PC-3 (cell line): Measurements from ENCODE around the gene TRAK1. TPM values are rescaled to one million over a fixed set of nuclear protein-coding genes. Genes with fewer than 3 reads are reported as not detected.

Experiments
- ATAC-seq: fragments of 200-7000 bp; cut with Tn5 transposase; 2 replicates; pipeline ENCODE4 v1.9.1; 2020; ENCODE audit warnings: mild to moderate bottlenecking, moderate library complexity
- BruUV-seq: library from RNA; stranded (reverse); fragments of 400-500 nt; replicated peaks from 2 replicates; lab custom pipeline; 2021; lab: Mats Ljungman, UMichigan
- CTCF ChIA-PET: fragments of 300-600 bp; sonication (Branson Sonifier 250); formaldehyde crosslinking; loops from one replicate; lab custom pipeline; 2022; ENCODE audit warnings: antibody characterized with exemption; lab: Charles Lee
- POLR2A ChIA-PET: fragments of 300-600 bp; sonication (Branson Sonifier 250); formaldehyde crosslinking; loops from one replicate; lab custom pipeline; 2022; ENCODE audit warnings: antibody characterized with exemption; ENCODE audit not compliant: unreplicated experiment; lab: Charles Lee
- DNase-seq: peaks from one replicate; pipeline ENCODE4 v3.0.0-alpha.2; 2015
- H2AFZ ChIP-seq: fragments of 300-600 bp; sonication (generic); 2 replicates; pipeline ENCODE4 v1.6.0; 2016; ENCODE audit warnings: antibody characterized with exemption, low read length
- H3F3A ChIP-seq: fragments of 300-600 bp; sonication (generic); one replicate; pipeline ENCODE4 v1.6.0; 2017; ENCODE audit warnings: antibody characterized with exemption, low read length, control low read depth, mild to moderate bottlenecking; ENCODE audit not compliant: unreplicated experiment
- H3K27ac ChIP-seq: fragments of 300-600 bp; sonication (generic); 2 replicates; pipeline ENCODE4 v1.5.1; 2016; ENCODE audit warnings: mild to moderate bottlenecking, low read length
- H3K27me3 ChIP-seq: fragments of 300-600 bp; sonication (generic); 2 replicates; pipeline ENCODE4 v1.6.1; 2016; ENCODE audit warnings: low read length, mixed read lengths
- H3K36me3 ChIP-seq: fragments of 300-600 bp; sonication (generic); 2 replicates; pipeline ENCODE4 v1.6.1; 2016; ENCODE audit warnings: low read depth, mixed run types, low read length, mixed read lengths
- H3K4me1 ChIP-seq: fragments of 300-600 bp; sonication (generic); 2 replicates; pipeline ENCODE4 v1.5.1; 2016; ENCODE audit warnings: low read length; ENCODE audit not compliant: insufficient read depth
- H3K4me2 ChIP-seq: fragments of 300-600 bp; sonication (generic); 2 replicates; pipeline ENCODE4 v1.6.0; 2016; ENCODE audit warnings: low read length
- H3K4me3 ChIP-seq: fragments of 300-600 bp; sonication (generic); 2 replicates; pipeline ENCODE4 v1.5.1; 2016; ENCODE audit warnings: mild to moderate bottlenecking, low read length, mixed read lengths
- H3K79me2 ChIP-seq: fragments of 300-600 bp; sonication (generic); 2 replicates; pipeline ENCODE4 v1.6.1; 2017; ENCODE audit warnings: low read length, mixed read lengths
- H3K9ac ChIP-seq: fragments of 300-600 bp; sonication (generic); 2 replicates; pipeline ENCODE4 v1.6.0; 2016; ENCODE audit warnings: mild to moderate bottlenecking, low read length
- H3K9me2 ChIP-seq: fragments of 300-600 bp; sonication (generic); replicated peaks from 2 replicates; pipeline ENCODE4 v1.6.1; 2016; ENCODE audit warnings: mixed run types, low read length, mixed read lengths
- H3K9me3 ChIP-seq: fragments of 300-600 bp; sonication (generic); 2 replicates; pipeline ENCODE4 v1.6.1; 2016; ENCODE audit warnings: low read length, mixed read lengths
- H4K20me1 ChIP-seq: fragments of 300-600 bp; sonication (generic); 2 replicates; pipeline ENCODE4 v1.6.1; 2016; ENCODE audit warnings: low read length, mixed read lengths
- EZH2 ChIP-seq: fragments of 300-600 bp; sonication (generic); IDR thresholded peaks from one replicate; pipeline ENCODE4 v1.6.1; 2017; ENCODE audit warnings: antibody characterized with exemption, mild to moderate bottlenecking, low read length; ENCODE audit not compliant: unreplicated experiment
- EZH2phosphoT487 ChIP-seq: fragments of 300-600 bp; sonication (generic); IDR thresholded peaks from 2 replicates; pipeline ENCODE4 v1.6.1; 2018; ENCODE audit warnings: mild to moderate bottlenecking, antibody characterized with exemption, low read length, borderline replicate concordance
- intact Hi-C: fragments of 100-400 bp; cut with micrococcal nuclease; formaldehyde crosslinking; loops from 2 replicates; pipeline ENCODE4 v1.9.0; 2023
- total RNA-seq: library from RNA; depleted of rRNA; stranded (reverse); fragments of >200 nt; gene quantifications from 2 replicates; pipeline ENCODE4 v1.2.3, GENCODE V29; 2014
- TF ChIP-seq, protein P1 (sequence below): fragments of 300-600 bp; sonication (generic); conservative IDR thresholded peaks from 2 replicates; pipeline ENCODE4 v1.5.1; 2017; ENCODE audit warnings: antibody characterized with exemption, low read depth, mild to moderate bottlenecking, low read length

TRAK1 gene
- total RNA-seq, 1 experiment from 2014 or later, result 23.4 TPM

GRCh38 chr3:42140665-42141203 lies 49.6 kb downstream of the TRAK1 start:
- CTCF ChIA-PET, result no interaction called here
- no peaks in the 10 kb centered on the region for H3K9me2 ChIP-seq
- TF ChIP-seq, protein P1, sequence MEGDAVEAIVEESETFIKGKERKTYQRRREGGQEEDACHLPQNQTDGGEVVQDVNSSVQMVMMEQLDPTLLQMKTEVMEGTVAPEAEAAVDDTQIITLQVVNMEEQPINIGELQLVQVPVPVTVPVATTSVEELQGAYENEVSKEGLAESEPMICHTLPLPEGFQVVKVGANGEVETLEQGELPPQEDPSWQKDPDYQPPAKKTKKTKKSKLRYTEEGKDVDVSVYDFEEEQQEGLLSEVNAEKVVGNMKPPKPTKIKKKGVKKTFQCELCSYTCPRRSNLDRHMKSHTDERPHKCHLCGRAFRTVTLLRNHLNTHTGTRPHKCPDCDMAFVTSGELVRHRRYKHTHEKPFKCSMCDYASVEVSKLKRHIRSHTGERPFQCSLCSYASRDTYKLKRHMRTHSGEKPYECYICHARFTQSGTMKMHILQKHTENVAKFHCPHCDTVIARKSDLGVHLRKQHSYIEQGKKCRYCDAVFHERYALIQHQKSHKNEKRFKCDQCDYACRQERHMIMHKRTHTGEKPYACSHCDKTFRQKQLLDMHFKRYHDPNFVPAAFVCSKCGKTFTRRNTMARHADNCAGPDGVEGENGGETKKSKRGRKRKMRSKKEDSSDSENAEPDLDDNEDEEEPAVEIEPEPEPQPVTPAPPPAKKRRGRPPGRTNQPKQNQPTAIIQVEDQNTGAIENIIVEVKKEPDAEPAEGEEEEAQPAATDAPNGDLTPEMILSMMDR, result no peak
- TF ChIP-seq EZH2 (no peak), EZH2phosphoT487 (no peak)
- no peaks in the 10 kb centered on the region for H3F3A ChIP-seq
- no peak overlapping the region for H3K4me2 ChIP-seq
- H3K4me1 ChIP-seq, result no peaks in the 10 kb centered on the region
- H3K36me3 ChIP-seq, result no peaks in the 10 kb centered on the region
- no peak overlapping the region for H3K27ac ChIP-seq
- H4K20me1 ChIP-seq, result no peaks in the 10 kb centered on the region
- BruUV-seq, result no TSS peak
- ATAC-seq (no peak), DNase-seq (no peak)
- POLR2A ChIA-PET, result no interaction called here
- H3K9ac ChIP-seq, result no peak overlapping the region
- H2AFZ ChIP-seq, result no peak overlapping the region
- intact Hi-C loops, result no loop called here
- no peaks in the 10 kb centered on the region for H3K79me2 ChIP-seq
- H3K27me3 ChIP-seq, result no peaks in the 10 kb centered on the region
- no peaks in the 10 kb centered on the region for H3K9me3 ChIP-seq
- no peak overlapping the region for H3K4me3 ChIP-seq

GRCh38 chr3:42143440-42143839 lies 52.3 kb downstream of the TRAK1 start:
- Histone ChIP-seq H3K79me2 (no peaks in the 10 kb centered on the region), H3K27me3 (no peaks in the 10 kb centered on the region)

DNA sequence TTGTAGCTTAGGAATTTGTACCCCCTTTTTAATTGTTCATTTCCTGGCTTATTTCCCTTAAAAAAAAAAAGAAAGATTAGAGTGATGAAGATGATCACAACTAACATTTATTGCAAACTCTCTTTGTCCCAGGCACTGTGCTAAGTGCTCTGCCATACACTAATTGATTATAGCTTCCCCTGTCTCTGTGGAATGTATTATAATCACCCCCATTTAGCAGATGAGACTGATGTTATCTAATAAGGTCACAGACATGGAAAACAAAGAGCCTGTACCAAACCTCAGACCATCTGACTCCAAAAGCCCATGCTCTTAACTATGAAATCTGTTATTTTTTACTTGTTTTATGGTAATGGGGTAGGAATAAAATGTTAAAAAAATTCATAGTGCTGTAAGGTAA lies 53.1 kb downstream of the TRAK1 start:
- no peaks in the 10 kb centered on the region for H3K79me2 ChIP-seq
- ChIA-PET POLR2A (interaction anchor here (0.5 to 0.6 kb wide), 2 partner anchors 14 to 17 kb away, joined by 3 to 5 read pairs; no protein-coding TSS in a partner anchor), CTCF (no interaction called here)

More at GRCh38 chr3:42143440-42143839, 52.3 kb downstream of the TRAK1 start:
- no peak overlapping the region for H3K9ac ChIP-seq
- H3K9me3 ChIP-seq, result no peaks in the 10 kb centered on the region
- H3K4me2 ChIP-seq, result no peak overlapping the region
- no peaks in the 10 kb centered on the region for H3K9me2 ChIP-seq
- H2AFZ ChIP-seq, result no peak overlapping the region
- H3K4me3 ChIP-seq, result no peak overlapping the region
- H3F3A ChIP-seq, result no peaks in the 10 kb centered on the region
- intact Hi-C loops, result no loop called here
- BruUV-seq, result no TSS peak
- no peak for DNase-seq
- no peak for ATAC-seq
- POLR2A ChIA-PET, result interaction anchor here (0.6 kb wide), 2 partner anchors 12 to 18 kb away, joined by 3 to 5 read pairs; no protein-coding TSS in a partner anchor
- CTCF ChIA-PET, result no interaction called here
- H3K4me1 ChIP-seq, result no peaks in the 10 kb centered on the region
- no peaks in the 10 kb centered on the region for H3K36me3 ChIP-seq
- H3K27ac ChIP-seq, result no peak overlapping the region
- TF ChIP-seq, protein P1, result no peak
- TF ChIP-seq EZH2 (no peak), EZH2phosphoT487 (no peak)
- no peaks in the 10 kb centered on the region for H4K20me1 ChIP-seq

More for the DNA sequence above, 53.1 kb downstream of the TRAK1 start:
- Histone ChIP-seq H3K4me3 (no peak overlapping the region), H3K9me2 (no peaks in the 10 kb centered on the region), H2AFZ (no peak overlapping the region), H3K36me3 (no peaks in the 10 kb centered on the region), H3K27ac (no peak overlapping the region), H4K20me1 (no peaks in the 10 kb centered on the region), H3K9me3 (no peaks in the 10 kb centered on the region), H3K9ac (no peak overlapping the region), H3K27me3 (no peaks in the 10 kb centered on the region), H3K4me2 (no peak overlapping the region), H3F3A (no peaks in the 10 kb centered on the region), H3K4me1 (peaks cover 2% of the 10 kb centered on the region)
- TF ChIP-seq EZH2phosphoT487 (no peak), EZH2 (no peak)
- TF ChIP-seq, protein P1, result no peak
- DNase-seq, result no peak
- ATAC-seq, result no peak
- BruUV-seq, result no TSS peak
- intact Hi-C loops, result no loop called here
